SK-N-SH treated with all-trans-retinoic acid at 6 μM for 48 hours (cell line): ENCODE results near the gene ERH.

Source experiments
- ATAC-seq: fragments of 200-7000 bp; cut with Tn5 transposase; 3 replicates; pipeline ENCODE4 v1.9.1; 2020; ENCODE audit warnings: mild to moderate bottlenecking, moderate library complexity
- ARNTL ChIP-seq: fragments of 450-650 bp; formaldehyde crosslinking; IDR thresholded peaks from 2 replicates; pipeline ENCODE4 v1.5.0; 2020; ENCODE audit warnings: low read depth, mild to moderate bottlenecking, moderate library complexity, borderline replicate concordance
- BACH2 ChIP-seq: fragments of 250-450 bp; sonication (Bioruptor Pico); IDR thresholded peaks from 2 replicates; pipeline ENCODE4 v1.9.0; 2021; ENCODE audit warnings: mild to moderate bottlenecking, borderline replicate concordance
- CREB5 ChIP-seq: fragments of 250-450 bp; sonication (Bioruptor Pico); IDR thresholded peaks from 2 replicates; pipeline ENCODE4 v1.5.1; 2020; ENCODE audit warnings: low read depth, mild to moderate bottlenecking, moderate library complexity
- CSDC2 ChIP-seq: fragments of 250-450 bp; sonication (Bioruptor Pico); IDR thresholded peaks from 2 replicates; pipeline ENCODE4 v1.5.0; 2020; ENCODE audit warnings: mild to moderate bottlenecking, moderate library complexity
- CSRNP3 ChIP-seq: fragments of 250-450 bp; sonication (Bioruptor Pico); IDR thresholded peaks from 2 replicates; pipeline ENCODE4 v1.5.1; 2021; ENCODE audit warnings: mild to moderate bottlenecking, moderate library complexity
- ESRRG ChIP-seq: fragments of 250-450 bp; sonication (Bioruptor Pico); IDR thresholded peaks from 2 replicates; pipeline ENCODE4 v1.6.1; 2021; ENCODE audit warnings: mild to moderate bottlenecking
- ISL1 ChIP-seq: fragments of 250-450 bp; sonication (Bioruptor Pico); IDR thresholded peaks from 2 replicates; pipeline ENCODE4 v2.1.2; 2022; ENCODE audit warnings: mild to moderate bottlenecking, moderate library complexity
- OSR1 ChIP-seq: fragments of 250-450 bp; sonication (Bioruptor Pico); IDR thresholded peaks from 2 replicates; pipeline ENCODE4 v1.8.0; 2022; ENCODE audit warnings: moderate library complexity, mild to moderate bottlenecking, inconsistent platforms
- PATZ1 ChIP-seq: fragments of 250-450 bp; sonication (Bioruptor Pico); IDR thresholded peaks from 2 replicates; pipeline ENCODE4 v1.8.0; 2020; ENCODE audit warnings: mild to moderate bottlenecking, moderate library complexity, borderline replicate concordance
- PPARA ChIP-seq: fragments of 250-450 bp; sonication (Bioruptor Pico); IDR thresholded peaks from 2 replicates; pipeline ENCODE4 v1.5.0; 2020; ENCODE audit warnings: mild to moderate bottlenecking, borderline replicate concordance
- RARB ChIP-seq: fragments of 250-450 bp; sonication (Bioruptor Pico); IDR thresholded peaks from 2 replicates; pipeline ENCODE4 v1.8.0; 2021; ENCODE audit warnings: mild to moderate bottlenecking, moderate library complexity
- SNAI2 ChIP-seq: fragments of 250-450 bp; sonication (Bioruptor Pico); IDR thresholded peaks from 2 replicates; pipeline ENCODE4 v1.5.0; 2020; ENCODE audit warnings: mild to moderate bottlenecking, moderate library complexity
- TCF4 ChIP-seq: fragments of 250-450 bp; sonication (Bioruptor Pico); IDR thresholded peaks from 2 replicates; pipeline ENCODE4 v1.8.0; 2021; ENCODE audit warnings: mild to moderate bottlenecking, moderate library complexity, borderline replicate concordance
- TOX ChIP-seq: fragments of 250-450 bp; sonication (Bioruptor Pico); IDR thresholded peaks from 2 replicates; pipeline ENCODE4 v1.8.0; 2021; ENCODE audit warnings: mild to moderate bottlenecking, moderate library complexity, borderline replicate concordance
- ZC3H10 ChIP-seq: fragments of 250-450 bp; sonication (Bioruptor Pico); IDR thresholded peaks from 2 replicates; pipeline ENCODE4 v1.5.1; 2021; ENCODE audit warnings: mild to moderate bottlenecking, moderate library complexity
- ZFP3 ChIP-seq: fragments of 250-450 bp; sonication (Bioruptor Pico); IDR thresholded peaks from 2 replicates; pipeline ENCODE4 v1.5.0; 2020; ENCODE audit warnings: mild to moderate bottlenecking, moderate library complexity
- ZFP30 ChIP-seq: fragments of 450-650 bp; formaldehyde crosslinking; IDR thresholded peaks from 2 replicates; pipeline ENCODE4 v1.5.0; 2022; ENCODE audit warnings: mild to moderate bottlenecking, moderate library complexity
- ZNF565 ChIP-seq: fragments of 450-650 bp; formaldehyde crosslinking; conservative IDR thresholded peaks from 2 replicates; pipeline ENCODE4 v1.5.0; 2020; ENCODE audit warnings: low read depth, mild to moderate bottlenecking, moderate library complexity

The ERH gene

DNA sequence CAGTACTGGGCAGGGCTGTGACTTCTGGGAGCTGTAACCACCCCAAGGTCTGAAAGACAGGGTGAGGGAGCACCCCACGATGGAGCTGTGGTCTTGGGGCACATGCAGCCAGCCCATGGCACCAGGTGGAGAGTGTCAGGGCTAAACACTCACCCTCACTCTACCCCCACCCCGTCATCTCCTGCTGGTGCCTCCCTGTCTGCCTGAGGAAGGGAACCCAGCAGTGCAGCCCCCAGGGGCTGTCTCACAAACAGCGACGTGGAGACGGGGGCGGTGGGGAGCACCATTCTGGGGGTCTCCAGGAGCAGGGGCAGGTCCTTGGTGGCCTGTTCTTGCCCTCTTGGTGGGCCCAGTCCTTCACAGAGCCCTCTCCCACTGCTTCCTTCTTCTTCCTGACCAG lies 63.5 kb downstream of the ERH start:
- TF ChIP-seq SNAI2 (CRISPR knock-in tag) (no peak), ESRRG (no peak), CSDC2 (no peak), RARB (CRISPR knock-in tag) (no peak), ZNF565 (CRISPR knock-in tag) (no peak), BACH2 (no peak), TOX (CRISPR knock-in tag) (no peak), ARNTL (CRISPR knock-in tag) (no peak), CSRNP3 (CRISPR knock-in tag) (no peak), CREB5 (CRISPR knock-in tag) (no peak)
- TF ChIP-seq, all 23 proteins: peak for 0

GRCh38 chr14:69333791-69334337 lies 64.2 kb downstream of the ERH start:
- TF ChIP-seq ZC3H10 = no peak

More for the DNA sequence above, 63.5 kb downstream of the ERH start:
- no peak for ATAC-seq

GRCh38 chr14:69332782-69333395 lies 65.2 kb downstream of the ERH start:
- ATAC-seq = no peak

More at GRCh38 chr14:69333791-69334337, 64.2 kb downstream of the ERH start:
- ATAC-seq = no peak

More at GRCh38 chr14:69332782-69333395, 65.2 kb downstream of the ERH start:
- TF ChIP-seq RARB (CRISPR knock-in tag) (no peak), ISL1 (CRISPR knock-in tag) (no peak), CSRNP3 (CRISPR knock-in tag) (no peak), SNAI2 (CRISPR knock-in tag) (no peak), OSR1 (no peak), PPARA (CRISPR knock-in tag) (no peak), CREB5 (CRISPR knock-in tag) (no peak), ZFP3 (CRISPR knock-in tag) (no peak), PATZ1 (CRISPR knock-in tag) (no peak), ESRRG (no peak), TOX (CRISPR knock-in tag) (no peak), ZFP30 (CRISPR knock-in tag) (no peak), TCF4 (CRISPR knock-in tag) (no peak)
